ENCODE results near the gene CDC45. TPM values are rescaled to one million over a fixed set of nuclear protein-coding genes. Genes with fewer than 3 reads are reported as not detected.

Gene CDC45
- total RNA-seq, 2 experiments from 2014 or later, result 109 to 111 TPM

- intact Hi-C loops (cut with micrococcal nuclease), result no loop called here
- H3K4me3 Mint-ChIP-seq, result no peak overlapping the region
- TF ChIP-seq CTCF (IDR thresholded peaks at IDR 0.05), result no peak
- CTCF ChIA-PET, result no interaction called here
- DNase-seq (no peak), ATAC-seq (no peak)
- H3K36me3 Mint-ChIP-seq (ENCODE audit: low read depth), result peaks cover 57% of the 10 kb centered on the region
- no peaks in the 10 kb centered on the region for H3K27me3 Mint-ChIP-seq
- H3K27ac Mint-ChIP-seq, result peak overlapping the region; percentile 2
- peaks cover 2% of the 10 kb centered on the region for H3K4me1 Mint-ChIP-seq (ENCODE audit: low read depth)
- H3K9me3 Mint-ChIP-seq, result no peaks in the 10 kb centered on the region
- POLR2A ChIA-PET, result interaction anchor here (1.0 to 1.5 kb wide), 4 partner anchors 8 to 18 kb away, joined by 3 to 5 read pairs (median 4); partner anchors contain the start of gene C22orf39
Measured at GRCh38 chr22:19455033-19455432, 24.7 kb upstream of the CDC45 start.

GRCh38 chr22:19455585-19456370, 23.9 kb upstream of the CDC45 start:
- intact Hi-C loops (cut with micrococcal nuclease), result no loop called here
- ChIA-PET POLR2A (interaction anchor here (0.6 to 1.5 kb wide), 6 partner anchors 8 to 17 kb away, joined by 3 to 5 read pairs (median 4); partner anchors contain the start of gene C22orf39), CTCF (no interaction called here)
- Mint-ChIP-seq H3K36me3 (ENCODE audit: low read depth) (peaks cover 50% of the 10 kb centered on the region), H3K27ac (no peak overlapping the region), H3K9me3 (no peaks in the 10 kb centered on the region), H3K4me1 (ENCODE audit: low read depth) (peaks cover 2% of the 10 kb centered on the region), H3K27me3 (no peaks in the 10 kb centered on the region), H3K4me3 (no peak overlapping the region)
- DNase-seq (no peak), ATAC-seq (no peak)
- TF ChIP-seq CTCF (IDR thresholded peaks at IDR 0.05), result no peak

GRCh38 chr22:19456541-19456940, 23.2 kb upstream of the CDC45 start:
- CTCF ChIA-PET, result no interaction called here
- POLR2A ChIA-PET, result interaction anchor here (0.6 to 1.5 kb wide), 4 partner anchors 9 to 17 kb away, joined by 3 to 4 read pairs (median 4); partner anchors contain the start of gene C22orf39
- no peak for TF ChIP-seq CTCF (IDR thresholded peaks at IDR 0.05)

GRCh38 chr22:19457828-19458428, 21.8 kb upstream of the CDC45 start:
- ATAC-seq, result no peak
- ChIA-PET CTCF (no interaction called here), POLR2A (interaction anchor here (1.3 to 1.6 kb wide), 2 partner anchors 15 to 20 kb away, joined by 4 to 5 read pairs; no protein-coding TSS in a partner anchor)
- H3K27me3 Mint-ChIP-seq, result no peaks in the 10 kb centered on the region
- TF ChIP-seq CTCF (IDR thresholded peaks at IDR 0.05), result no peak
- intact Hi-C loops (cut with micrococcal nuclease), result no loop called here
- no peak overlapping the region for H3K27ac Mint-ChIP-seq
- no peaks in the 10 kb centered on the region for H3K9me3 Mint-ChIP-seq
- no peak for DNase-seq
- no peak overlapping the region for H3K4me3 Mint-ChIP-seq
- peaks cover 2% of the 10 kb centered on the region for H3K4me1 Mint-ChIP-seq (ENCODE audit: low read depth)
- peaks cover 35% of the 10 kb centered on the region for H3K36me3 Mint-ChIP-seq (ENCODE audit: low read depth)

More at GRCh38 chr22:19456541-19456940, 23.2 kb upstream of the CDC45 start:
- H3K9me3 Mint-ChIP-seq, result no peaks in the 10 kb centered on the region
- intact Hi-C loops (cut with micrococcal nuclease), result no loop called here
- H3K27me3 Mint-ChIP-seq, result no peaks in the 10 kb centered on the region
- no peak overlapping the region for H3K27ac Mint-ChIP-seq
- peaks cover 45% of the 10 kb centered on the region for H3K36me3 Mint-ChIP-seq (ENCODE audit: low read depth)
- ATAC-seq, result no peak
- H3K4me1 Mint-ChIP-seq (ENCODE audit: low read depth), result peaks cover 2% of the 10 kb centered on the region
- no peak for DNase-seq
- H3K4me3 Mint-ChIP-seq, result no peak overlapping the region

- DNase-seq, result no peak
- no peak for ATAC-seq
- no peak for TF ChIP-seq CTCF (IDR thresholded peaks at IDR 0.05)
- intact Hi-C loops (cut with micrococcal nuclease), result no loop called here
- CTCF ChIA-PET, result no interaction called here
- Mint-ChIP-seq H3K4me1 (ENCODE audit: low read depth) (no peaks in the 10 kb centered on the region), H3K27me3 (no peaks in the 10 kb centered on the region), H3K36me3 (ENCODE audit: low read depth) (peaks cover 26% of the 10 kb centered on the region), H3K9me3 (no peaks in the 10 kb centered on the region), H3K27ac (no peak overlapping the region), H3K4me3 (no peak overlapping the region)
- POLR2A ChIA-PET, result no interaction called here
Measured at GRCh38 chr22:19460036-19460435, 19.7 kb upstream of the CDC45 start.
